Natural killer cell (primary cell): Measurements from ENCODE around the gene CCDC57. TPM values are rescaled to one million over a fixed set of nuclear protein-coding genes. Genes with fewer than 3 reads are reported as not detected.

ENCODE experiments used
- ATAC-seq, 3 donors: fragments of 150-1000 bp in 2 of 3; fragments of 200-7000 bp in 1 of 3; cut with Tn5 transposase; 1 replicate in 1 of 3; 2 replicates in 2 of 3; pipeline ENCODE4 v1.10.0; 2021; ENCODE audit warnings: mild to moderate bottlenecking in 2 of 3, moderate library complexity in 2 of 3
- DNase-seq, 2 donors: peaks; one replicate each; pipeline versions ENCODE4 v3.0.0 to v3.0.0-alpha.2; 2013 to 2021; ENCODE audit warnings: mixed read lengths in 1 of 2
- H3K27ac ChIP-seq: one replicate; pipeline ENCODE4 v1.5.1; 2013; ENCODE audit warnings: mild to moderate bottlenecking, low read length
- H3K27me3 ChIP-seq: one replicate; pipeline ENCODE4 v1.6.1; 2013; ENCODE audit warnings: low read length; ENCODE audit not compliant: control insufficient read depth, insufficient read depth
- H3K36me3 ChIP-seq: one replicate; pipeline ENCODE4 v1.6.1; 2013; ENCODE audit warnings: low read length; ENCODE audit not compliant: control insufficient read depth, insufficient read depth
- H3K4me1 ChIP-seq: one replicate; pipeline ENCODE4 v1.6.1; 2013; ENCODE audit warnings: low read length; ENCODE audit not compliant: control insufficient read depth, insufficient read depth
- H3K4me3 ChIP-seq: one replicate; pipeline ENCODE4 v1.5.1; 2013; ENCODE audit warnings: low read length
- H3K9me3 ChIP-seq: one replicate; pipeline ENCODE4 v1.6.1; 2013; ENCODE audit warnings: low read length; ENCODE audit not compliant: control insufficient read depth, insufficient read depth
- H3K27ac Mint-ChIP-seq, 2 donors: one replicate each; pipeline ENCODE4 v1.8.0; 2022; ENCODE audit warnings: mild to moderate bottlenecking in 2 of 2, mixed read lengths in 2 of 2, moderate library complexity in 1 of 2
- H3K27me3 Mint-ChIP-seq, 2 donors: one replicate each; pipeline ENCODE4 v1.8.0; 2022; ENCODE audit warnings: low read depth in 2 of 2, mixed read lengths in 2 of 2
- H3K36me3 Mint-ChIP-seq: one replicate; pipeline ENCODE4 v1.8.0; 2022; ENCODE audit warnings: mixed read lengths
- H3K4me1 Mint-ChIP-seq, 2 donors: one replicate each; pipeline ENCODE4 v1.8.0; 2022; ENCODE audit warnings: mixed read lengths in 2 of 2
- H3K4me3 Mint-ChIP-seq: one replicate; pipeline ENCODE4 v1.8.0; 2022; ENCODE audit warnings: mild to moderate bottlenecking, moderate library complexity, mixed read lengths
- H3K9me3 Mint-ChIP-seq, 2 donors: one replicate each; pipeline ENCODE4 v1.8.0; 2022; ENCODE audit warnings: mixed read lengths in 2 of 2
- WGBS: methylation state at CpG from one replicate; pipeline ENCODE4 v1.1.7; 2013; ENCODE audit warnings: missing lambda C conversion rate; ENCODE audit not compliant: insufficient coverage; 5-methylcytosine and 5-hydroxymethylcytosine counted together
- intact Hi-C: fragments of 100-400 bp; cut with micrococcal nuclease; formaldehyde crosslinking; loops from one replicate; pipeline ENCODE4 v1.14.2; 2022
- total RNA-seq, 4 donors: library from RNA; stranded (reverse); fragments of 120-200 nt in 1 of 4; gene quantifications; one replicate each; pipeline versions ENCODE4 v1.2.3 to v1.2.4, GENCODE V29; 2013 to 2022
- TF ChIP-seq, protein P1 (sequence below): fragments of 200-600 bp; IDR thresholded peaks from one replicate; pipeline ENCODE4 v1.8.0; 2022; ENCODE audit warnings: antibody characterized with exemption

CCDC57 gene
- total RNA-seq, 3 donors from 2014 or later (not counting 1 experiment from before 2014, with no cell fraction given): 69.7 to 79.2 (median 75.1) TPM

DNA sequence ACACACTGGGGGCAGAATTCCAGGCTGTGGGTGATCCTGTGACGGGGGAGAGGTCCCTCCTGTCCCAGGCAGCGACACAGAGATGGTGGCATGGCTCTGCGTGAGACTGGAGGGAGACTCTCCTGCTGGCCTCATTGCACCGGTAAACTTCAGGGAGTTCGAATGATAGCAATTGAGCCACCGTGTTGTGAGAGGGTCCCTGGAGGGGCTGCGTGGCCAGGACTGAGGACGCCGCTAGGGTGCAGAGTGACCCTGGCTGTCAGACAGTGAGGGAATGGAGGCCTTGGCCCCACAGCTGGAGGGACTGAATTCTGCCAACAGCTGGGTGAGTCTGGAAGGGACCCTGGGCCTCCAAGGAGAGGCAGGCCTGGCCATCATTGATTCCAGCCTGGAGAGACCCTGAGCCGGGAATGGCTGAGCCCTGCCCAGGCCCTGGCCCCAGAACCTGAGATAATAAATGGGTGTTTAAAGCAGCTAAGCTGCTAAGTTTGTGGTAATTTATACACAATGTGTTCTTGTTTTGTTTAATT is 32.6 kb downstream of the CCDC57 start:
- Mint-ChIP-seq H3K27me3 (no peaks in the 10 kb centered on the region), H3K4me3 (no peak overlapping the region), H3K9me3 (no peaks in the 10 kb centered on the region), H3K4me1 (no peaks in the 10 kb centered on the region), H3K27ac (no peak overlapping the region), H3K36me3 (no peaks in the 10 kb centered on the region)
- no peaks in the 10 kb centered on the region for H3K9me3 ChIP-seq
- DNase-seq (no peak), ATAC-seq (no peak)
- intact Hi-C loops: no loop called here
- no peaks in the 10 kb centered on the region for H3K4me1 ChIP-seq
- H3K36me3 ChIP-seq: peaks cover 8% of the 10 kb centered on the region
- H3K4me3 ChIP-seq: no peak overlapping the region
- WGBS: 95% methylated on average over 10 of the region's 10 CpGs
- H3K27me3 ChIP-seq: no peaks in the 10 kb centered on the region
- no peak overlapping the region for H3K27ac ChIP-seq
- TF ChIP-seq, protein P1, sequence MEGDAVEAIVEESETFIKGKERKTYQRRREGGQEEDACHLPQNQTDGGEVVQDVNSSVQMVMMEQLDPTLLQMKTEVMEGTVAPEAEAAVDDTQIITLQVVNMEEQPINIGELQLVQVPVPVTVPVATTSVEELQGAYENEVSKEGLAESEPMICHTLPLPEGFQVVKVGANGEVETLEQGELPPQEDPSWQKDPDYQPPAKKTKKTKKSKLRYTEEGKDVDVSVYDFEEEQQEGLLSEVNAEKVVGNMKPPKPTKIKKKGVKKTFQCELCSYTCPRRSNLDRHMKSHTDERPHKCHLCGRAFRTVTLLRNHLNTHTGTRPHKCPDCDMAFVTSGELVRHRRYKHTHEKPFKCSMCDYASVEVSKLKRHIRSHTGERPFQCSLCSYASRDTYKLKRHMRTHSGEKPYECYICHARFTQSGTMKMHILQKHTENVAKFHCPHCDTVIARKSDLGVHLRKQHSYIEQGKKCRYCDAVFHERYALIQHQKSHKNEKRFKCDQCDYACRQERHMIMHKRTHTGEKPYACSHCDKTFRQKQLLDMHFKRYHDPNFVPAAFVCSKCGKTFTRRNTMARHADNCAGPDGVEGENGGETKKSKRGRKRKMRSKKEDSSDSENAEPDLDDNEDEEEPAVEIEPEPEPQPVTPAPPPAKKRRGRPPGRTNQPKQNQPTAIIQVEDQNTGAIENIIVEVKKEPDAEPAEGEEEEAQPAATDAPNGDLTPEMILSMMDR: no peak

DNA sequence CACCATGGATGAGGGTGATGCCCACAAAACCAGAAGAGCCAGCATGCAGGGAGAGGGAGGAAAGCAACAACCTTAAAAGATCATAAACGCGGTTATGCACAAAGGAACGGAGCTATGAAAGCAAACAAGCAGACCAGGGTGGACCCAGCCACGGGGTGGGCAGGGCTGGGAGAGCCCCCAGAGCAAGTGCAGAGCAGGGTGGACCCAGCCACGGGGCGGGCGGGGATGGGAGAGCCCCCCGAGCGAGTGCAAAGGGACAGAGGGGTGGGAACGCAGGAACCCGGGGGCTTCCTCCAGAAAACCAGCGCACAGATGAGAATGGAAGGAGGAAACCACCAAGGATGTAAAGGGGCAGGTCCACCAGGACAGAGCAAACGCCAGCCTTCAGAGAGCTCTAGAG is 33.2 kb downstream of the CCDC57 start:
- H3K9me3 Mint-ChIP-seq: no peaks in the 10 kb centered on the region
- H3K4me1 ChIP-seq: no peaks in the 10 kb centered on the region
- no peak overlapping the region for H3K4me3 Mint-ChIP-seq
- no peak overlapping the region for H3K27ac ChIP-seq
- no peaks in the 10 kb centered on the region for H3K27me3 ChIP-seq
- H3K4me1 Mint-ChIP-seq: no peaks in the 10 kb centered on the region
- peaks cover 8% of the 10 kb centered on the region for H3K36me3 ChIP-seq
- DNase-seq (no peak), ATAC-seq (no peak)
- TF ChIP-seq, protein P1: no peak
- H3K9me3 ChIP-seq: no peaks in the 10 kb centered on the region
- no peak overlapping the region for H3K27ac Mint-ChIP-seq
- no peaks in the 10 kb centered on the region for H3K27me3 Mint-ChIP-seq
- intact Hi-C loops: no loop called here
- H3K4me3 ChIP-seq: no peak overlapping the region
- no peaks in the 10 kb centered on the region for H3K36me3 Mint-ChIP-seq
- 90% methylated on average over 13 of the region's 13 CpGs for WGBS

DNA sequence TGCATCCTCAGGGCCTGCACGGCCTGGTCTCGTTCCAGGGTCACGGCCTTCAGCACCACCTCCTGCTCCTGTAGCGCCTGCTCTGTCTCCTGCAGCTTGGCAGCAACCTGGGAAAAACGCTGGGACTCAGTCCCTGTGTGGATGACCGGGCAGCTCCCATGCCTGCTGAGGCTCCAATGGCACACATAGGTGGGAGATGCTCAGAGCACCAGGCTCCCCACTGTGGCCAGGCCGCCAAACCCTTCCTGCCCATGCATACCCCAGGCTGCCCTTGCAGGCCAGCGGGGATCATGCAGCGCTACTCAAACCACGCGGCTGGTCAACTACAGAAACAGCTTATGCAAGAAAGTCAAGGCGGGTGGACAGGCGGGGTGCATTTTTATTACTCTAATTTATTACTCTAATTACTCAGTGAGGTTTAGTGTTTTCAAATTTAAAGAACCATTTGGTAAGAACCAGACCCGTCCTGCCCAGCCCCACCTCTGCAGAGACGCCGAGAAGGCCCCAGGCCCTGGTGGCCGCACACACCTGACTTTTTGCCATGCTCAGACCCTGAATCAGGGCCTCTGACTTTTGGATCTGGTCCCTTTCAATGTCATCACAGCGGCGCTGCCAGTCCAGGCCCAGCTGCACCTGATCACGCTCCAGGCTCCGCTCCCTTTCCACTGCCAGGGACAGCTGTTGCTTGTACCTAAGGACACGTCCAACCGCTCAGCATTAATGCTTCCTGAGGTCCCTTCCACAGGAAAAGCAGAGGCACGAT is 34.0 kb downstream of the CCDC57 start:
- Mint-ChIP-seq H3K27ac (no peak overlapping the region), H3K4me3 (no peak overlapping the region), H3K27me3 (no peaks in the 10 kb centered on the region), H3K36me3 (no peaks in the 10 kb centered on the region), H3K4me1 (no peaks in the 10 kb centered on the region), H3K9me3 (no peaks in the 10 kb centered on the region)
- Histone ChIP-seq H3K4me1 (no peaks in the 10 kb centered on the region), H3K27me3 (no peaks in the 10 kb centered on the region), H3K9me3 (no peaks in the 10 kb centered on the region), H3K36me3 (peaks cover 8% of the 10 kb centered on the region), H3K4me3 (no peak overlapping the region), H3K27ac (no peak overlapping the region)
- ATAC-seq (no peak), DNase-seq (no peak)
- intact Hi-C loops: no loop called here
- 91% methylated on average over 23 of the region's 24 CpGs for WGBS
- TF ChIP-seq, protein P1: no peak
